Activated naive CD4-positive, alpha-beta T cell treated with anti-CD3 and anti-CD28 coated beads, Interleukin-2, amount 50 U/mL, for 24 hours (primary cell): ENCODE results near the gene LYRM7.
A peak's percentile ranks its signal among the peaks of the same experiment; 100 is the strongest.

Experiments
- H3K27ac Mint-ChIP-seq: one replicate; pipeline ENCODE4 v1.8.0; 2021; ENCODE audit warnings: mild to moderate bottlenecking, mixed read lengths
- H3K27me3 Mint-ChIP-seq: one replicate; pipeline ENCODE4 v1.8.0; 2021; ENCODE audit warnings: mixed read lengths
- H3K36me3 Mint-ChIP-seq: one replicate; pipeline ENCODE4 v1.8.0; 2021; ENCODE audit warnings: mixed read lengths
- H3K4me1 Mint-ChIP-seq: one replicate; pipeline ENCODE4 v1.8.0; 2021; ENCODE audit warnings: mixed read lengths
- H3K4me3 Mint-ChIP-seq: one replicate; pipeline ENCODE4 v1.8.0; 2021; ENCODE audit warnings: mild to moderate bottlenecking, mixed read lengths
- H3K9me3 Mint-ChIP-seq: one replicate; pipeline ENCODE4 v1.8.0; 2021; ENCODE audit warnings: mixed read lengths

The LYRM7 gene

GRCh38 chr5:131254741-131255140 lies 84.0 kb downstream of the LYRM7 start:
- peak overlapping the region; percentile 90 for H3K27ac Mint-ChIP-seq
- peaks cover 91% of the 10 kb centered on the region for H3K4me1 Mint-ChIP-seq
- H3K9me3 Mint-ChIP-seq, result no peaks in the 10 kb centered on the region
- no peaks in the 10 kb centered on the region for H3K27me3 Mint-ChIP-seq
- H3K36me3 Mint-ChIP-seq, result peaks cover 12% of the 10 kb centered on the region
- H3K4me3 Mint-ChIP-seq, result peak overlapping the region; percentile 94
